CD4-positive, alpha-beta T cell (primary cell): Measurements from ENCODE around the gene RPTOR. TPM values are rescaled to one million over a fixed set of nuclear protein-coding genes. Genes with fewer than 3 reads are reported as not detected.
"Not testable (repeated sequence)": the region's sequence is repeated elsewhere in the genome, so short reads cannot be mapped to it uniquely, and the experiment has no call there.

Experiments
- ATAC-seq: fragments of 200-7000 bp; cut with Tn5 transposase; one replicate; pipeline ENCODE4 v1.10.0; 2022; ENCODE audit warnings: mild to moderate bottlenecking; ENCODE audit not compliant: poor library complexity
- CTCF ChIA-PET: fragments of 350-600 bp; sonication (Branson Sonifier 250); formaldehyde crosslinking; loops from one replicate; lab custom pipeline; 2021; ENCODE audit warnings: antibody characterized with exemption, inconsistent platforms; lab: Charles Lee
- POLR2A ChIA-PET: fragments of 350-600 bp; sonication (Branson Sonifier 250); formaldehyde crosslinking; loops from one replicate; lab custom pipeline; 2021; ENCODE audit warnings: antibody characterized with exemption, inconsistent platforms; lab: Charles Lee
- DNase-seq, 14 experiments: peaks; one replicate each; pipeline ENCODE4 v3.0.0-alpha.2; 2013 to 2020; ENCODE audit warnings: mixed read lengths in 2 of 14
- H3K27ac ChIP-seq, 2 donors: one replicate each; pipeline versions ENCODE4 v1.5.1 to v1.7.0; 2013; ENCODE audit warnings: low read length in 2 of 2, low read depth in 1 of 2, mild to moderate bottlenecking in 1 of 2
- H3K27me3 ChIP-seq, 2 experiments: 1 replicate in 1 of 2; 2 replicates in 1 of 2; pipeline versions ENCODE4 v1.6.1 to v1.7.0; 2013; ENCODE audit warnings: low read length in 2 of 2, control low read depth in 1 of 2, mild to moderate bottlenecking in 1 of 2, moderate library complexity in 1 of 2; ENCODE audit not compliant: insufficient read depth in 2 of 2, control insufficient read depth in 1 of 2
- H3K36me3 ChIP-seq: one replicate; pipeline ENCODE4 v1.6.1; 2013; ENCODE audit warnings: low read length, control low read depth; ENCODE audit not compliant: insufficient read depth
- H3K4me1 ChIP-seq: one replicate; pipeline ENCODE4 v1.6.1; 2013; ENCODE audit warnings: low read length, control low read depth; ENCODE audit not compliant: insufficient read depth
- H3K4me3 ChIP-seq: one replicate; pipeline ENCODE4 v1.5.1; 2013; ENCODE audit warnings: mild to moderate bottlenecking, low read length, moderate library complexity
- H3K9me3 ChIP-seq, 2 experiments: 1 replicate in 1 of 2; 2 replicates in 1 of 2; pipeline versions ENCODE4 v1.6.1 to v1.7.0; 2013; ENCODE audit warnings: low read length in 2 of 2, mild to moderate bottlenecking in 2 of 2, control low read depth in 1 of 2, moderate library complexity in 1 of 2; ENCODE audit not compliant: control insufficient read depth in 1 of 2, insufficient read depth in 1 of 2
- H3K27ac Mint-ChIP-seq: one replicate; pipeline ENCODE4 v1.8.0; 2020; ENCODE audit warnings: mixed read lengths
- H3K27me3 Mint-ChIP-seq: one replicate; pipeline ENCODE4 v1.8.0; 2021; ENCODE audit warnings: mixed read lengths
- H3K36me3 Mint-ChIP-seq: one replicate; pipeline ENCODE4 v1.8.0; 2021; ENCODE audit warnings: low read depth, mixed read lengths
- H3K4me1 Mint-ChIP-seq: one replicate; pipeline ENCODE4 v1.8.0; 2021; ENCODE audit warnings: low read depth, mixed read lengths
- H3K4me3 Mint-ChIP-seq: one replicate; pipeline ENCODE4 v1.8.0; 2020; ENCODE audit warnings: mild to moderate bottlenecking, mixed read lengths
- H3K9me3 Mint-ChIP-seq: one replicate; pipeline ENCODE4 v1.8.0; 2020; ENCODE audit warnings: mixed read lengths
- CTCF ChIP-seq: fragments of 200-600 bp; IDR thresholded peaks from one replicate; pipeline ENCODE4 v1.8.0; 2022; ENCODE audit warnings: antibody characterized with exemption, mild to moderate bottlenecking
- intact Hi-C, 2 experiments: fragments of 100-400 bp; cut with DNase I in 1 of 2; cut with micrococcal nuclease in 1 of 2; formaldehyde crosslinking; loops; one replicate each; pipeline versions ENCODE4 v1.15.1 to v1.9.0; 2023 to 2025; cut with DNase I, micrococcal nuclease
- total RNA-seq, 174 experiments: library from RNA in 2 of 174; stranded (reverse) in 2 of 174; gene quantifications; one replicate each; pipeline ENCODE4 v1.2.3 and lab custom pipeline; 2021 to 2026

Gene RPTOR
- total RNA-seq, 2 experiments from 2014 or later: 45.0 to 47.1 TPM

- no peaks in the 10 kb centered on the region for H3K36me3 ChIP-seq
- H3K9me3 ChIP-seq: peaks cover 0 to 4% of the 10 kb centered on the region in 2 experiments
- Mint-ChIP-seq H3K27me3 (no peaks in the 10 kb centered on the region), H3K27ac (no peak overlapping the region), H3K4me3 (no peak overlapping the region), H3K9me3 (peaks cover 7% of the 10 kb centered on the region), H3K36me3 (peaks cover 9% of the 10 kb centered on the region), H3K4me1 (peaks cover 68% of the 10 kb centered on the region)
- DNase-seq (no peak), ATAC-seq (no peak)
- no peak overlapping the region for H3K27ac ChIP-seq
- intact Hi-C loops: no loop called here
- H3K4me3 ChIP-seq: no peak overlapping the region
- TF ChIP-seq CTCF: no peak
- peaks cover 28% of the 10 kb centered on the region for H3K4me1 ChIP-seq
- ChIA-PET CTCF (no interaction called here), POLR2A (interaction anchor here (1.1 kb wide), 1 partner anchor 19 kb away, joined by 4 read pairs; no protein-coding TSS in a partner anchor)
- H3K27me3 ChIP-seq: no peaks in the 10 kb centered on the region
Observed at GRCh38 chr17:80698297-80698696, 153.7 kb downstream of the RPTOR start.

GRCh38 chr17:80699205-80699604 lies 154.6 kb downstream of the RPTOR start:
- H3K4me3 ChIP-seq, intact Hi-C loops, DNase-seq, H3K9me3 Mint-ChIP-seq, ATAC-seq, H3K4me3 Mint-ChIP-seq, H3K9me3 ChIP-seq, H3K36me3 ChIP-seq, H3K27me3 Mint-ChIP-seq, CTCF ChIA-PET, H3K27me3 ChIP-seq, H3K27ac ChIP-seq, H3K27ac Mint-ChIP-seq: not testable (repeated sequence)
- Mint-ChIP-seq H3K36me3 (peaks cover 14% of the 10 kb centered on the region), H3K4me1 (peaks cover 77% of the 10 kb centered on the region)
- H3K4me1 ChIP-seq: peaks cover 37% of the 10 kb centered on the region
- POLR2A ChIA-PET: interaction anchor here (1.1 kb wide), 1 partner anchor 20 kb away, joined by 4 read pairs; no protein-coding TSS in a partner anchor

- H3K27ac ChIP-seq: no peak overlapping the region
- DNase-seq (no peak), ATAC-seq (no peak)
- H3K4me1 ChIP-seq: peaks cover 46% of the 10 kb centered on the region
- no peaks in the 10 kb centered on the region for H3K27me3 Mint-ChIP-seq
- H3K4me1 Mint-ChIP-seq: peaks cover 83% of the 10 kb centered on the region
- H3K9me3 Mint-ChIP-seq: peaks cover 8% of the 10 kb centered on the region
- H3K36me3 ChIP-seq: no peaks in the 10 kb centered on the region
- TF ChIP-seq CTCF: no peak
- H3K9me3 ChIP-seq: peaks cover 0 to 7% of the 10 kb centered on the region in 2 experiments
- no peak overlapping the region for H3K4me3 Mint-ChIP-seq
- H3K27me3 ChIP-seq: no peaks in the 10 kb centered on the region
- ChIA-PET CTCF (no interaction called here), POLR2A (interaction anchor here (1.3 kb wide), 1 partner anchor 23 kb away, joined by 4 read pairs; no protein-coding TSS in a partner anchor)
- peaks cover 25% of the 10 kb centered on the region for H3K36me3 Mint-ChIP-seq
- intact Hi-C loops: loop anchor here (5.0 to 10.0 kb wide), 2 partner anchors 34 to 87 kb away; no protein-coding TSS in a partner anchor
- peak overlapping the region; percentile 65 for H3K27ac Mint-ChIP-seq
- no peak overlapping the region for H3K4me3 ChIP-seq
Observed at GRCh38 chr17:80701730-80702129, 157.1 kb downstream of the RPTOR start.
